HepG2 (cell line): ENCODE measurements around the gene RPP21. TPM values are rescaled to one million over a fixed set of nuclear protein-coding genes. Genes with fewer than 3 reads are reported as not detected.

Source experiments
- AHDC1 ChIP-seq: sonication (generic); formaldehyde crosslinking; IDR thresholded peaks from 2 replicates; pipeline ENCODE4 v1.5.1; 2020; ENCODE audit warnings: mild to moderate bottlenecking, missing genetic modification reagents, borderline replicate concordance
- CBX2 ChIP-seq, 2 experiments: fragments of 200-600 bp in 1 of 2; sonication (generic); formaldehyde crosslinking in 1 of 2; IDR thresholded peaks; 2 replicates each; pipeline versions ENCODE4 v1.7.0 to v1.8.1; 2018 to 2022; ENCODE audit warnings: low read depth in 2 of 2, low read length in 1 of 2, mild to moderate bottlenecking in 1 of 2, missing genetic modification reagents in 1 of 2
- HMG20B ChIP-seq: conservative IDR thresholded peaks from 2 replicates; pipeline ENCODE4 v1.6.1; 2016; ENCODE audit warnings: missing genetic modification reagents, missing compliant biosample characterization
- IKZF1 ChIP-seq: fragments of 450-650 bp; IDR thresholded peaks from 2 replicates; pipeline ENCODE4 v1.7.1; 2016
- MIER2 ChIP-seq: IDR thresholded peaks from 2 replicates; pipeline ENCODE4 v1.6.1; 2016; ENCODE audit warnings: missing biosample characterization, missing genetic modification reagents
- NAIF1 ChIP-seq: sonication (generic); formaldehyde crosslinking; IDR thresholded peaks from 2 replicates; pipeline ENCODE4 v1.5.0; 2020; ENCODE audit warnings: mild to moderate bottlenecking, missing genetic modification reagents, borderline replicate concordance
- SATB2 ChIP-seq: sonication (generic); formaldehyde crosslinking; IDR thresholded peaks from 2 replicates; pipeline ENCODE4 v1.5.0; 2020; ENCODE audit warnings: missing genetic modification reagents
- SIX1 ChIP-seq: sonication (generic); formaldehyde crosslinking; IDR thresholded peaks from 2 replicates; pipeline ENCODE4 v1.4.0; 2020; ENCODE audit warnings: missing genetic modification reagents, borderline replicate concordance
- U2AF2 ChIP-seq: fragments of 200-400 bp; formaldehyde crosslinking; IDR thresholded peaks from 2 replicates; pipeline ENCODE4 v1.6.1; 2017; ENCODE audit warnings: low read depth, mild to moderate bottlenecking, low read length
- ZNF160 ChIP-seq: sonication (generic); formaldehyde crosslinking; IDR thresholded peaks from 2 replicates; pipeline ENCODE4 v1.8.0; 2022; ENCODE audit warnings: mild to moderate bottlenecking, inconsistent platforms, missing genetic modification reagents
- ZNF20 ChIP-seq: sonication (generic); formaldehyde crosslinking; IDR thresholded peaks from 2 replicates; pipeline ENCODE4 v1.4.0; 2020; ENCODE audit warnings: mild to moderate bottlenecking, moderate library complexity, missing genetic modification reagents
- ZNF256 ChIP-seq: sonication (generic); formaldehyde crosslinking; conservative IDR thresholded peaks from 2 replicates; pipeline ENCODE4 v1.4.0; 2020; ENCODE audit warnings: missing genetic modification reagents
- ZNF362 ChIP-seq: sonication (generic); formaldehyde crosslinking; IDR thresholded peaks from 2 replicates; pipeline ENCODE4 v1.4.0; 2020; ENCODE audit warnings: missing genetic modification reagents, mild to moderate bottlenecking, borderline replicate concordance
- ZNF441 ChIP-seq: sonication (generic); formaldehyde crosslinking; IDR thresholded peaks from 2 replicates; pipeline ENCODE4 v1.7.0; 2021; ENCODE audit warnings: missing genetic modification reagents, borderline replicate concordance
- ZNF543 ChIP-seq: sonication (generic); formaldehyde crosslinking; IDR thresholded peaks from 2 replicates; pipeline ENCODE4 v1.4.0; 2020; ENCODE audit warnings: mild to moderate bottlenecking, missing genetic modification reagents
- ZNF557 ChIP-seq: sonication (generic); formaldehyde crosslinking; IDR thresholded peaks from 2 replicates; pipeline ENCODE4 v1.4.0; 2020; ENCODE audit warnings: missing genetic modification reagents
- ZNF644 ChIP-seq: IDR thresholded peaks from 2 replicates; pipeline ENCODE4 v1.6.1; 2016; ENCODE audit warnings: low read depth
- ZNF75D ChIP-seq: sonication (generic); formaldehyde crosslinking; IDR thresholded peaks from 2 replicates; pipeline ENCODE4 v1.8.1; 2023; ENCODE audit warnings: missing genetic modification reagents, mild to moderate bottlenecking, borderline replicate concordance
- polyA plus RNA-seq, 8 experiments: library from polyadenylated mRNA; depleted of rRNA in 3 of 8; stranded (reverse) in 7 of 8; unstranded in 1 of 8; fragments of >200 nt; fragmentation: Illumina TruSeq in 4 of 8; extraction: Trizol in 4 of 8; gene quantifications; 2 replicates each; pipeline versions ENCODE4 v1.2.1 to v1.2.3, GENCODE V29; 2011 to 2016; ENCODE audit warnings: low read depth in 4 of 8, missing spikeins in 1 of 8, mixed read lengths in 1 of 8; ENCODE audit not compliant: insufficient read depth in 1 of 8
- total RNA-seq, 5 experiments: library from RNA; depleted of rRNA; stranded (reverse); fragments of >200 nt; fragmentation: Illumina TruSeq; extraction: Trizol; gene quantifications; 2 replicates each; pipeline ENCODE4 v1.2.3, GENCODE V29; 2016; ENCODE audit warnings: low read depth in 1 of 5
- TF ChIP-seq, protein P1 (sequence below): sonication (generic); formaldehyde crosslinking; IDR thresholded peaks from 2 replicates; pipeline ENCODE4 v1.8.0; 2022; ENCODE audit warnings: missing genetic modification reagents, mild to moderate bottlenecking, moderate library complexity, borderline replicate concordance
- TF ChIP-seq, protein P2 (sequence below): sonication (generic); formaldehyde crosslinking; IDR thresholded peaks from 2 replicates; pipeline ENCODE4 v1.5.0; 2020; ENCODE audit warnings: missing genetic modification reagents, mild to moderate bottlenecking, borderline replicate concordance

RPP21 gene
- total and polyA plus RNA-seq, 2 of the 13 experiments (the other 11 are each of a cell fraction or from before 2014, with no cell fraction given): 53.1 to 72.3 TPM

- TF ChIP-seq ZNF362 (CRISPR knock-in tag) (no peak), MIER2 (no peak), SIX1 (CRISPR knock-in tag) (no peak; the same call in 1 of the 2 replicates), ZNF75D (CRISPR knock-in tag) (no peak), ZNF543 (no peak; the same call in 1 of the 2 replicates), SATB2 (CRISPR knock-in tag) (0 out of 2 replicates have a peak, but pooled peaks have one; percentile 23), ZNF644 (CRISPR knock-in tag) (no peak), ZNF557 (CRISPR knock-in tag) (peak; percentile 91; the same call in 1 of the 2 replicates), ZNF256 (CRISPR knock-in tag) (no peak; the same call in 1 of the 2 replicates), ZNF160 (CRISPR knock-in tag) (no peak), CBX2 (IDR thresholded peaks at IDR 0.05; ENCODE audit: low read depth, low read length) (no peak), CBX2 (CRISPR knock-in tag; IDR thresholded peaks at IDR 0.05; ENCODE audit: low read depth) (no peak), NAIF1 (CRISPR knock-in tag) (0 out of 2 replicates have a peak, but pooled peaks have one; percentile 33), U2AF2 (no peak), HMG20B (CRISPR knock-in tag) (no peak), ZNF441 (CRISPR knock-in tag) (0 out of 2 replicates have a peak, but pooled peaks have one; percentile 22), AHDC1 (no peak), ZNF20 (CRISPR knock-in tag) (peak; percentile 85; the same call in 1 of the 2 replicates), IKZF1 (no peak)
- TF ChIP-seq, protein P1, sequence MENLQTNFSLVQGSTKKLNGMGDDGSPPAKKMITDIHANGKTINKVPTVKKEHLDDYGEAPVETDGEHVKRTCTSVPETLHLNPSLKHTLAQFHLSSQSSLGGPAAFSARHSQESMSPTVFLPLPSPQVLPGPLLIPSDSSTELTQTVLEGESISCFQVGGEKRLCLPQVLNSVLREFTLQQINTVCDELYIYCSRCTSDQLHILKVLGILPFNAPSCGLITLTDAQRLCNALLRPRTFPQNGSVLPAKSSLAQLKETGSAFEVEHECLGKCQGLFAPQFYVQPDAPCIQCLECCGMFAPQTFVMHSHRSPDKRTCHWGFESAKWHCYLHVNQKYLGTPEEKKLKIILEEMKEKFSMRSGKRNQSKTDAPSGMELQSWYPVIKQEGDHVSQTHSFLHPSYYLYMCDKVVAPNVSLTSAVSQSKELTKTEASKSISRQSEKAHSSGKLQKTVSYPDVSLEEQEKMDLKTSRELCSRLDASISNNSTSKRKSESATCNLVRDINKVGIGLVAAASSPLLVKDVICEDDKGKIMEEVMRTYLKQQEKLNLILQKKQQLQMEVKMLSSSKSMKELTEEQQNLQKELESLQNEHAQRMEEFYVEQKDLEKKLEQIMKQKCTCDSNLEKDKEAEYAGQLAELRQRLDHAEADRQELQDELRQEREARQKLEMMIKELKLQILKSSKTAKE (CRISPR knock-in tag): peak; percentile 70
- TF ChIP-seq, protein P2, sequence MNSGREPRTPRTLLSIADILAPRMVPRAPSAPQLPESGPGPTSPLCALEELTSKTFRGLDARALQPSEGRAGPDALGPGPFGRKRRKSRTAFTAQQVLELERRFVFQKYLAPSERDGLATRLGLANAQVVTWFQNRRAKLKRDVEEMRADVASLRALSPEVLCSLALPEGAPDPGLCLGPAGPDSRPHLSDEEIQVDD (CRISPR knock-in tag): no peak
Observed at GRCh38 chr6:30326526-30327231, 18.3 kb upstream of the RPP21 start, which contains the start of gene TRIM39 (continued).
